OCI-LY1 (cell line): Measurements from ENCODE around the gene RIGI.

Experiments
- H2AFZ ChIP-seq: fragments of 200-600 bp; sonication (generic), shearing (Covaris generic); 2 replicates; pipeline ENCODE4 v1.6.0; 2014; ENCODE audit warnings: antibody characterized with exemption, mild to moderate bottlenecking, low read length
- H3F3A ChIP-seq: fragments of 200-600 bp; sonication (generic), shearing (Covaris generic); 2 replicates; pipeline ENCODE4 v1.6.0; 2014; ENCODE audit warnings: mild to moderate bottlenecking, antibody characterized with exemption, low read length, moderate library complexity; ENCODE audit not compliant: insufficient read depth
- H3K27ac ChIP-seq: fragments of 200-600 bp; sonication (generic); 2 replicates; pipeline ENCODE4 v1.5.1; 2014; ENCODE audit warnings: low read length, mixed run types, mild to moderate bottlenecking, low read depth; ENCODE audit not compliant: poor library complexity, severe bottlenecking
- H3K27me3 ChIP-seq: fragments of 200-600 bp; sonication (generic); 2 replicates; pipeline ENCODE4 v1.6.0; 2014; ENCODE audit warnings: antibody characterized with exemption, mild to moderate bottlenecking, low read length, moderate library complexity; ENCODE audit not compliant: insufficient read depth
- H3K36me3 ChIP-seq: fragments of 200-600 bp; sonication (generic); 2 replicates; pipeline ENCODE4 v1.6.1; 2014; ENCODE audit warnings: mild to moderate bottlenecking, antibody characterized with exemption, low read length, moderate library complexity, mixed read lengths; ENCODE audit not compliant: insufficient read depth
- H3K4me1 ChIP-seq: fragments of 200-600 bp; sonication (generic); 2 replicates; pipeline ENCODE4 v1.5.1; 2014; ENCODE audit warnings: mild to moderate bottlenecking, low read length, moderate library complexity; ENCODE audit not compliant: insufficient read depth, severe bottlenecking
- H3K4me2 ChIP-seq: fragments of 200-600 bp; sonication (generic), shearing (Covaris generic); 2 replicates; pipeline ENCODE4 v1.6.1; 2014; ENCODE audit warnings: low read length
- H3K4me3 ChIP-seq: fragments of 200-600 bp; sonication (generic); 2 replicates; pipeline ENCODE4 v1.5.1; 2014; ENCODE audit warnings: low read length, low read depth, mild to moderate bottlenecking, mixed read lengths; ENCODE audit not compliant: poor library complexity, severe bottlenecking
- H3K79me2 ChIP-seq: fragments of 200-600 bp; shearing (Covaris generic); 2 replicates; pipeline ENCODE4 v1.6.1; 2016; ENCODE audit warnings: mixed run types, low read length, mixed read lengths; ENCODE audit not compliant: insufficient read depth
- H3K9ac ChIP-seq: fragments of 200-600 bp; sonication (generic), shearing (Covaris generic); 2 replicates; pipeline ENCODE4 v1.6.1; 2014; ENCODE audit warnings: mild to moderate bottlenecking, low read length, mixed read lengths
- H3K9me2 ChIP-seq: fragments of 200-600 bp; sonication (generic), shearing (Covaris generic); 2 replicates; pipeline ENCODE4 v1.6.1; 2014; ENCODE audit warnings: low read depth, mild to moderate bottlenecking, low read length, mixed read lengths
- H3K9me3 ChIP-seq: fragments of 200-600 bp; shearing (Covaris generic); 2 replicates; pipeline ENCODE4 v1.6.1; 2014; ENCODE audit warnings: low read length, mixed read lengths
- H4K20me1 ChIP-seq: fragments of 200-600 bp; sonication (generic), shearing (Covaris generic); 2 replicates; pipeline ENCODE4 v1.6.0; 2016; ENCODE audit warnings: mild to moderate bottlenecking, low read length; ENCODE audit not compliant: insufficient read depth
- CTCF ChIP-seq: fragments of 200-600 bp; sonication (generic), shearing (Covaris generic); IDR thresholded peaks from 2 replicates; pipeline ENCODE4 v1.5.1; 2017; ENCODE audit warnings: mild to moderate bottlenecking, antibody characterized with exemption, low read length, moderate library complexity, mixed read lengths
- EZH2 ChIP-seq: fragments of 200-600 bp; sonication (generic), shearing (Covaris generic); IDR thresholded peaks from 2 replicates; pipeline ENCODE4 v1.8.0; 2017; ENCODE audit warnings: borderline replicate concordance, mixed run types, mild to moderate bottlenecking, antibody characterized with exemption, low read length, moderate library complexity, mixed read lengths

RIGI gene

DNA sequence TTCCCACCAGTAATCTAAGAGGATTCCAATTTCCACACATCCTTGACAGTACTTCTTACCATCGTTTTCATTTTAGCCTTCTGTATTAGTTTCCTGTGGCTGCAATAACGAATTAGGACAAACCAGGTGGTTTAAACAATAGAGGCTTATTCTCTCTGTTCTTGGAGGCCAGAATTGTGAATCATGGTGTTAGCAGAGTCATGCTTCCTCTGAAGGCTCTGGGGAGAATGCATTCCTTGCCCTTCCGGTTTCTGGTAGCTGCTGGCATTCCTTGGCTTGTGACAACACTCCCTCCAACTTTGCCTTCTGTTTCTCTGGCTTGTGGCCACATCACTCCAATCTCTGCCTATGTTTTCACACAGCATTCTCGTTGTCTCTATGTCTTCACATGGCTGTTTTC, 23.5 kb downstream of the RIGI start:
- H2AFZ ChIP-seq = no peak overlapping the region
- no peak overlapping the region for H3K27ac ChIP-seq
- no peaks in the 10 kb centered on the region for H3F3A ChIP-seq
- no peak overlapping the region for H3K4me3 ChIP-seq
- H3K36me3 ChIP-seq = no peaks in the 10 kb centered on the region
- H3K9me2 ChIP-seq = no peaks in the 10 kb centered on the region
- no peak overlapping the region for H3K4me2 ChIP-seq
- no peaks in the 10 kb centered on the region for H3K9me3 ChIP-seq
- H3K4me1 ChIP-seq = no peaks in the 10 kb centered on the region
- TF ChIP-seq EZH2 (no peak), CTCF (no peak)
- H3K79me2 ChIP-seq = no peaks in the 10 kb centered on the region
- no peaks in the 10 kb centered on the region for H3K27me3 ChIP-seq
- no peaks in the 10 kb centered on the region for H4K20me1 ChIP-seq
- no peak overlapping the region for H3K9ac ChIP-seq

GRCh38 chr9:32501868-32502267, 24.1 kb downstream of the RIGI start:
- Histone ChIP-seq H4K20me1 (no peaks in the 10 kb centered on the region), H3F3A (no peaks in the 10 kb centered on the region), H3K27ac (no peak overlapping the region), H2AFZ (no peak overlapping the region), H3K79me2 (no peaks in the 10 kb centered on the region), H3K36me3 (no peaks in the 10 kb centered on the region), H3K4me1 (no peaks in the 10 kb centered on the region), H3K9ac (no peak overlapping the region), H3K4me3 (no peak overlapping the region), H3K9me2 (no peaks in the 10 kb centered on the region), H3K4me2 (no peak overlapping the region), H3K9me3 (no peaks in the 10 kb centered on the region), H3K27me3 (no peaks in the 10 kb centered on the region)
- TF ChIP-seq CTCF (no peak), EZH2 (no peak)

DNA sequence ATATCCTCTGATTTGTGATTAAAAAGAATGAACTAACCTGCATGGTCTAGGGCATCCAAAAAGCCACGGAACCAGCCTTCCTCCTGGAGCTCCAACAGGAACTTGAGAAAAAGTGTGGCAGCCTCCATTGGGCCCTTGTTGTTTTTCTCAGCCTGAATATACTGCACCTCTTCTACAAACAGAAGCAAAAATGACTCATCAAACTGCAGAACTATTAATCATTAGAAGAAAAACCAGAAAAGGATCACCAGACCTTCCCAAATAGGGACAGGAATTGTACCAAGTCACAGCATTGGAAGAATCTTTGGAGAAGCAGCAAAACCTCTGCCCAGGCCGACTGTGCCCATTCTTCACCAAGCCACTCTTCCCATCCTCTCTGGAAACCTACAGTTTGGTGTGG, 25.2 kb downstream of the RIGI start:
- no peaks in the 10 kb centered on the region for H3F3A ChIP-seq
- H3K9me3 ChIP-seq = no peaks in the 10 kb centered on the region
- H4K20me1 ChIP-seq = no peaks in the 10 kb centered on the region
- H3K4me3 ChIP-seq = no peak overlapping the region
- no peak overlapping the region for H3K4me2 ChIP-seq
- H3K9me2 ChIP-seq = no peaks in the 10 kb centered on the region
- H3K36me3 ChIP-seq = no peaks in the 10 kb centered on the region
- H3K9ac ChIP-seq = no peak overlapping the region
- H3K4me1 ChIP-seq = no peaks in the 10 kb centered on the region
- H2AFZ ChIP-seq = no peak overlapping the region
- no peak overlapping the region for H3K27ac ChIP-seq
- TF ChIP-seq CTCF (no peak), EZH2 (no peak)
- no peaks in the 10 kb centered on the region for H3K27me3 ChIP-seq
- no peaks in the 10 kb centered on the region for H3K79me2 ChIP-seq
